ENCODE results near the gene DDX18.
"Not testable (repeated sequence)": the region's sequence is repeated elsewhere in the genome, so short reads cannot be mapped to it uniquely, and the experiment has no call there.

DDX18 gene

GRCh38 chr2:117814417-117815264 is at the start of gene DDX18:
DDX18 (plus strand) TSS chr2:117814691; CDS start chr2:117814778, 87 bp downstream.
- DNase-seq (ENCODE audit: extremely low read depth in 1 of 2, low read depth in 1 of 2): peak; percentile 95 to 97

GRCh38 chr2:117770730-117771129 is 43.8 kb upstream of the DDX18 start:
- DNase-seq (ENCODE audit: extremely low read depth in 1 of 2, low read depth in 1 of 2): no peak

- DNase-seq (ENCODE audit: extremely low read depth in 1 of 2, low read depth in 1 of 2): no peak
Observed at GRCh38 chr2:117771969-117772630, 42.4 kb upstream of the DDX18 start.

- DNase-seq (ENCODE audit: extremely low read depth in 1 of 2, low read depth in 1 of 2): no peak
Observed at GRCh38 chr2:117774716-117775115, 39.8 kb upstream of the DDX18 start.

GRCh38 chr2:117775703-117776219 is 38.7 kb upstream of the DDX18 start:
- no peak for DNase-seq (ENCODE audit: extremely low read depth in 1 of 2, low read depth in 1 of 2)

- no peak for DNase-seq (ENCODE audit: extremely low read depth in 1 of 2, low read depth in 1 of 2)
Observed at GRCh38 chr2:117776888-117777287, 37.6 kb upstream of the DDX18 start.

- DNase-seq (ENCODE audit: extremely low read depth in 1 of 2, low read depth in 1 of 2): peak in 1 of 2 donors; percentile 3
Observed at GRCh38 chr2:117785740-117786139, 28.8 kb upstream of the DDX18 start.

- no peak for DNase-seq (ENCODE audit: extremely low read depth in 1 of 2, low read depth in 1 of 2)
Observed at GRCh38 chr2:117786520-117786919, 28.0 kb upstream of the DDX18 start.

GRCh38 chr2:117789505-117789904 is 25.0 kb upstream of the DDX18 start:
- no peak for DNase-seq (ENCODE audit: extremely low read depth in 1 of 2, low read depth in 1 of 2)

GRCh38 chr2:117794668-117795067 is 19.8 kb upstream of the DDX18 start:
- DNase-seq (ENCODE audit: extremely low read depth in 1 of 2, low read depth in 1 of 2): no peak

- no peak for DNase-seq (ENCODE audit: extremely low read depth in 1 of 2, low read depth in 1 of 2)
Observed at GRCh38 chr2:117801826-117802225, 12.7 kb upstream of the DDX18 start.

GRCh38 chr2:117803644-117804325 is 10.7 kb upstream of the DDX18 start:
- DNase-seq (ENCODE audit: extremely low read depth in 1 of 2, low read depth in 1 of 2): not testable (repeated sequence)

- DNase-seq (ENCODE audit: extremely low read depth in 1 of 2, low read depth in 1 of 2): no peak
Observed at GRCh38 chr2:117812443-117812842, 2.0 kb upstream of the DDX18 start.

- no peak for DNase-seq (ENCODE audit: extremely low read depth in 1 of 2, low read depth in 1 of 2)
Observed at GRCh38 chr2:117815946-117816345, 1.5 kb downstream of the DDX18 start.

GRCh38 chr2:117818921-117819320 is 4.4 kb downstream of the DDX18 start:
- no peak for DNase-seq (ENCODE audit: extremely low read depth in 1 of 2, low read depth in 1 of 2)

- no peak for DNase-seq (ENCODE audit: extremely low read depth in 1 of 2, low read depth in 1 of 2)
Observed at GRCh38 chr2:117820444-117820843, 6.0 kb downstream of the DDX18 start.

- no peak for DNase-seq (ENCODE audit: extremely low read depth in 1 of 2, low read depth in 1 of 2)
Observed at GRCh38 chr2:117825437-117825836, 10.9 kb downstream of the DDX18 start.

- DNase-seq (ENCODE audit: extremely low read depth in 1 of 2, low read depth in 1 of 2): not testable (repeated sequence)
Observed at GRCh38 chr2:117827464-117827863, 13.0 kb downstream of the DDX18 start.

GRCh38 chr2:117828870-117829269 is 14.4 kb downstream of the DDX18 start:
- DNase-seq (ENCODE audit: extremely low read depth in 1 of 2, low read depth in 1 of 2): no peak

- DNase-seq (ENCODE audit: extremely low read depth in 1 of 2, low read depth in 1 of 2): no peak
Observed at GRCh38 chr2:117832332-117832731, 17.8 kb downstream of the DDX18 start.

GRCh38 chr2:117832905-117833613 is 18.6 kb downstream of the DDX18 start:
- DNase-seq (ENCODE audit: extremely low read depth in 1 of 2, low read depth in 1 of 2): no peak

All from activated CD8-positive, alpha-beta memory T cell treated with anti-CD3 and anti-CD28 coated beads for 1 hour (primary cell).